Activated T-helper 17 cell treated with anti-CD3 and anti-CD28 coated beads, Interleukin-2, amount 50 U/mL, for 72 hours (primary cell): ENCODE measurements around the gene NDUFAF2. TPM values are rescaled to one million over a fixed set of nuclear protein-coding genes. Genes with fewer than 3 reads are reported as not detected.

Source experiments
- total RNA-seq, 2 donors: library from RNA; stranded (reverse); gene quantifications; one replicate each; pipeline ENCODE4 v1.2.3, GENCODE V29; 2022

The NDUFAF2 gene
- total RNA-seq, 2 donors from 2014 or later, result 13.6 to 30.4 TPM

Other genes starting within 250 kb of the NDUFAF2 start
- 10 to 100 TPM; 29.5 to 37.9 TPM for gene DEPDC1B, start 245.0 kb upstream of the NDUFAF2 start, total RNA-seq
- under 1 TPM; 0.24 to 0.41 TPM for gene ELOVL7, start 100.9 kb upstream of the NDUFAF2 start, total RNA-seq
- 10 to 100 TPM in 1 of 2 donors, 1 to 10 TPM in 1; 6.8 to 11.2 TPM for gene ERCC8, start 135 bp upstream of the NDUFAF2 start, total RNA-seq
- 10 to 100 TPM; 50.6 to 72.0 TPM for gene SMIM15, start 217.3 kb downstream of the NDUFAF2 start, total RNA-seq